Psoas muscle (tissue), 8 donors: Measurements from ENCODE around the gene USP24. TPM values are rescaled to one million over a fixed set of nuclear protein-coding genes. Genes with fewer than 3 reads are reported as not detected.

Experiments
- ATAC-seq, 4 donors: fragments of 200-7000 bp; cut with Tn5 transposase; one replicate each; pipeline ENCODE4 v1.9.1; 2020; ENCODE audit warnings: moderate library complexity in 3 of 4, mild to moderate bottlenecking in 2 of 4
- DNase-seq, 2 donors: peaks; one replicate each; pipeline ENCODE4 v3.0.0-alpha.2; 2020
- H3K27ac ChIP-seq: fragments of 200-600 bp; one replicate; pipeline ENCODE4 v1.8.0; 2022
- H3K27me3 ChIP-seq, 3 donors: fragments of 200-600 bp in 1 of 3; one replicate each; pipeline versions ENCODE4 v1.6.1 to v1.8.0; 2013 to 2022; ENCODE audit warnings: low read length in 2 of 3, mild to moderate bottlenecking in 2 of 3, moderate library complexity in 1 of 3; ENCODE audit not compliant: insufficient read depth in 3 of 3
- H3K36me3 ChIP-seq, 2 donors: fragments of 200-600 bp in 1 of 2; one replicate each; pipeline versions ENCODE4 v1.6.1 to v1.8.0; 2013 to 2022; ENCODE audit warnings: low read depth in 1 of 2, mild to moderate bottlenecking in 1 of 2, moderate library complexity in 1 of 2; ENCODE audit not compliant: insufficient read depth in 1 of 2
- H3K4me1 ChIP-seq: fragments of 200-600 bp; one replicate; pipeline ENCODE4 v1.8.0; 2022
- H3K4me3 ChIP-seq: fragments of 200-600 bp; one replicate; pipeline ENCODE4 v1.8.0; 2022; ENCODE audit warnings: mild to moderate bottlenecking
- H3K9me3 ChIP-seq: fragments of 200-600 bp; one replicate; pipeline ENCODE4 v1.8.0; 2022
- WGBS, 3 donors: extraction: QIAGEN DNeasy Blood & Tissue Kit; methylation state at CpG; one replicate each; pipeline versions ENCODE4 v1.1.6 to v1.1.7; 2013; 5-methylcytosine and 5-hydroxymethylcytosine counted together
- intact Hi-C, 2 donors: fragments of 100-400 bp; cut with DNase I; formaldehyde crosslinking; loops; one replicate each; pipeline versions ENCODE4 v1.11.0 to v1.14.2; 2022
- polyA plus RNA-seq, 3 donors: library from polyadenylated mRNA; stranded (reverse); fragments of 200-250 nt; gene quantifications; one replicate each; pipeline ENCODE4 v1.2.3, GENCODE V29; 2013
- total RNA-seq, 4 donors: library from RNA; stranded (reverse); fragmentation: NEBNext Ultra II Directional in 2 of 4; extraction: Animal tissue kit (Norgen Biotek cat#: 25700) in 2 of 4; gene quantifications; one replicate each; pipeline versions ENCODE4 v1.2.1 to v1.2.4, GENCODE V29; 2021 to 2023
- TF ChIP-seq, protein P1 (sequence below): fragments of 200-600 bp; IDR thresholded peaks from one replicate; pipeline ENCODE4 v1.8.0; 2022; ENCODE audit warnings: antibody characterized with exemption
- donor health status: healthy with polysubstance abuse.
- donor health status: DM: no; HTN: no; CAD: no; lungs with moderate emphysema.
- donor health status: Bipolar disorder and iron deficiency.
- donor health status: healthy.
- donor health status: DM: yes; HTN: yes; CAD: no.
- donor health status: DM: no; HTN: no; CAD: no.
- donor health status: DM: no; HTN: no; CAD: no.
- donor health status: DM: yes; HTN: yes; CAD: no.

USP24 gene
- total and polyA plus RNA-seq, 7 donors = 14.6 to 67.9 (median 53.2) TPM

DNA sequence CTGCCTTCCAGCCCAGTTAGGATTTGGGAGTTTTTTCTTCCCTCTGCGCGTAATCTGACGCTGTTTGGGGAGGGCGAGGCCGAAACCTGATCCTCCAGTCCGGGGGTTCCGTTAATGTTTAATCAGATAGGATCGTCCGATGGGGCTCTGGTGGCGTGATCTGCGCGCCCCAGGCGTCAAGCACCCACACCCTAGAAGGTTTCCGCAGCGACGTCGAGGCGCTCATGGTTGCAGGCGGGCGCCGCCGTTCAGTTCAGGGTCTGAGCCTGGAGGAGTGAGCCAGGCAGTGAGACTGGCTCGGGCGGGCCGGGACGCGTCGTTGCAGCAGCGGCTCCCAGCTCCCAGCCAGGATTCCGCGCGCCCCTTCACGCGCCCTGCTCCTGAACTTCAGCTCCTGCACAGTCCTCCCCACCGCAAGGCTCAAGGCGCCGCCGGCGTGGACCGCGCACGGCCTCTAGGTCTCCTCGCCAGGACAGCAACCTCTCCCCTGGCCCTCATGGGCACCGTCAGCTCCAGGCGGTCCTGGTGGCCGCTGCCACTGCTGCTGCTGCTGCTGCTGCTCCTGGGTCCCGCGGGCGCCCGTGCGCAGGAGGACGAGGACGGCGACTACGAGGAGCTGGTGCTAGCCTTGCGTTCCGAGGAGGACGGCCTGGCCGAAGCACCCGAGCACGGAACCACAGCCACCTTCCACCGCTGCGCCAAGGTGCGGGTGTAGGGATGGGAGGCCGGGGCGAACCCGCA, 175.7 kb downstream of the USP24 start, which contains the start of gene PCSK9:
Gene PCSK9 (plus strand): TSS at position 207 of the 741 bp plus-strand sequence. CDS start 290 bp downstream, at position 497.
- 1 to 2% (median 2%) methylated on average over 60 to 67 of the region's 67 CpGs for WGBS, 3 donors

DNA sequence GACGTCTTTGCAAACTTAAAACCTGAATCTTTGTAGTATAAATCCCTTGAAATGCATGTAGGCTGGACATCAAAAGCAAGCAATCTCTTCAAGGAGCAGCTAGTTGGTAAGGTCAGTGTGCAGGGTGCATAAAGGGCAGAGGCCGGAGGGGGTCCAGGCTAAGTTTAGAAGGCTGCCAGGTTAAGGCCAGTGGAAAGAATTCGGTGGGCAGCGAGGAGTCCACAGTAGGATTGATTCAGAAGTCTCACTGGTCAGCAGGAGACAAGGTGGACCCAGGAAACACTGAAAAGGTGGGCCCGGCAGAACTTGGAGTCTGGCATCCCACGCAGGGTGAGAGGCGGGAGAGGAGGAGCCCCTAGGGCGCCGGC, 176.2 kb downstream of the USP24 start:
- no peak overlapping the region for H3K27ac ChIP-seq
- peaks cover 6% of the 10 kb centered on the region for H3K4me1 ChIP-seq
- H3K36me3 ChIP-seq = no peaks in the 10 kb centered on the region
- TF ChIP-seq, protein P1, sequence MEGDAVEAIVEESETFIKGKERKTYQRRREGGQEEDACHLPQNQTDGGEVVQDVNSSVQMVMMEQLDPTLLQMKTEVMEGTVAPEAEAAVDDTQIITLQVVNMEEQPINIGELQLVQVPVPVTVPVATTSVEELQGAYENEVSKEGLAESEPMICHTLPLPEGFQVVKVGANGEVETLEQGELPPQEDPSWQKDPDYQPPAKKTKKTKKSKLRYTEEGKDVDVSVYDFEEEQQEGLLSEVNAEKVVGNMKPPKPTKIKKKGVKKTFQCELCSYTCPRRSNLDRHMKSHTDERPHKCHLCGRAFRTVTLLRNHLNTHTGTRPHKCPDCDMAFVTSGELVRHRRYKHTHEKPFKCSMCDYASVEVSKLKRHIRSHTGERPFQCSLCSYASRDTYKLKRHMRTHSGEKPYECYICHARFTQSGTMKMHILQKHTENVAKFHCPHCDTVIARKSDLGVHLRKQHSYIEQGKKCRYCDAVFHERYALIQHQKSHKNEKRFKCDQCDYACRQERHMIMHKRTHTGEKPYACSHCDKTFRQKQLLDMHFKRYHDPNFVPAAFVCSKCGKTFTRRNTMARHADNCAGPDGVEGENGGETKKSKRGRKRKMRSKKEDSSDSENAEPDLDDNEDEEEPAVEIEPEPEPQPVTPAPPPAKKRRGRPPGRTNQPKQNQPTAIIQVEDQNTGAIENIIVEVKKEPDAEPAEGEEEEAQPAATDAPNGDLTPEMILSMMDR = no peak
- DNase-seq (no peak), ATAC-seq (peak in 1 of 4 donors; percentile 15)
- WGBS, 3 donors = 32 to 48% (median 46%) methylated on average over 9 of the region's 9 CpGs
- intact Hi-C loops = no loop called here
- no peak overlapping the region for H3K4me3 ChIP-seq
- H3K27me3 ChIP-seq = peaks cover 0 to 56% (median 8%) of the 10 kb centered on the region in 3 donors
- no peaks in the 10 kb centered on the region for H3K9me3 ChIP-seq

More for the DNA sequence above, 175.7 kb downstream of the USP24 start, which contains the start of gene PCSK9:
- peaks cover 0 to 54% (median 8%) of the 10 kb centered on the region in 3 donors for H3K27me3 ChIP-seq
- no peak for DNase-seq
- intact Hi-C loops = no loop called here
- peaks cover 6% of the 10 kb centered on the region for H3K4me1 ChIP-seq
- ATAC-seq = peak; percentile 60 to 81 (median 71)
- H3K36me3 ChIP-seq = no peaks in the 10 kb centered on the region
- no peaks in the 10 kb centered on the region for H3K9me3 ChIP-seq
- TF ChIP-seq, protein P1 = no peak
- no peak within 1 kb of the TSS for H3K27ac ChIP-seq
- peak within 1 kb of the TSS; percentile 44 for H3K4me3 ChIP-seq

DNA sequence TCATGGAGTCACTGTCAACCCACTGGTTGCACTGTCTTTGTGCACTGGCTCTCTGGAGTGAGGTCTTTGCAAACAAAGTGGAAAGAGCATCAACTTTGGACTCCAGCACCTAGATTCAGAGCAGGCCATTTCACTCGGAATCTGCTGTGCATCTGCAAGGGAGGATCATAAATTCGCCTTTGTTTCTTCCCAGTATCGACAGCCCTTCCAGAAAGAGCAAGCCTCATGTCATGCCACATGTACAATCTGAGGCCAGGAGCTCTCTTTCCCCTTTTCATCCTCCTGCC, 176.7 kb downstream of the USP24 start:
- H3K27me3 ChIP-seq = peaks cover 0 to 56% (median 8%) of the 10 kb centered on the region in 3 donors

DNA sequence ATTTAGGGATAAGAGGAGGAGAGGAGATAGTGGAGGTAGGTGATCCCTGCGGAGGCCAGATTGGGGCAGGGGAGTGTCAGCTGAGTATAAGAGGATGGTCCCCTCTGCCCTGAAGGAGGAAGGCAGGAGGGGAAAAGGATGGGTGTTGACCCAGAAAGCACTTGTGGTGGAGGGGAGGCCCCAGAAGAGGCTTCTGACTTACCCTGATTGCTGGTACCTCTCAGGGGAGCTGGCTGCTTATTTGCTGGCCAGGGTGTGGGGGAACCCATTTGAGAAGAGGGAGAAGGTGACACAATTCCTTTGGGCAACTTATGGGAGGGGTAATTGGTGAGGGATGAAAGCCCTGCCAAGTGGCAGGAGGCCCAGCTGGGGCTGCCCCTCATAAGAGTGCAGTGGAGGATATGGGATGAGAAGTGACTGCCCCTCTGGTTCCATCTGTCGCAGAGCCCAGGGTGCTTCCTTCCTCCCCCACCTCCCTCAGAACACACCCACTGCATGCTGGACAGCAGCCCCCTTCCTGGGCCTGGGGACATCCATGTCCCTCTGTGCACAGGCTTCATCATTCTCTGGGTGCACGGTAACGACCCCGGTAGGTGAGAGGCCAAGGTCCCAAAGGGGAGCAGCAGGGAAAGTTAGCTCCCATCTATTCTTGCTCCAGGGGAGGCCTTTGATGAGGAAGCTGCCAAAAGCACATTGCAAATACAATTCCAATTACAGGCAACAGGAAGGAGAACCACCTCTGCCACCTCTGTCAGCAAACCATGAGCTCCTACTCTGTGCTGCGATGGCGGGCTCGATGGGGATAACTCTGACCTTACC, 177.2 kb downstream of the USP24 start:
- TF ChIP-seq, protein P1 = no peak
- Histone ChIP-seq H3K4me3 (no peak overlapping the region), H3K27me3 (peaks cover 0 to 56% (median 11%) of the 10 kb centered on the region in 3 donors), H3K27ac (no peak overlapping the region), H3K9me3 (no peaks in the 10 kb centered on the region), H3K36me3 (no peaks in the 10 kb centered on the region), H3K4me1 (peaks cover 6% of the 10 kb centered on the region)
- ATAC-seq (no peak), DNase-seq (no peak)
- WGBS, 3 donors = 82 to 87% (median 86%) methylated on average over 8 of the region's 8 CpGs
- intact Hi-C loops = no loop called here

More for the DNA sequence above, 176.7 kb downstream of the USP24 start:
- Histone ChIP-seq H3K4me3 (no peak overlapping the region), H3K4me1 (peaks cover 6% of the 10 kb centered on the region), H3K9me3 (no peaks in the 10 kb centered on the region), H3K27ac (no peak overlapping the region), H3K36me3 (no peaks in the 10 kb centered on the region)
- ATAC-seq = no peak
- 87 to 95% (median 92%) methylated on average over 3 of the region's 3 CpGs for WGBS, 3 donors
- intact Hi-C loops = no loop called here
- TF ChIP-seq, protein P1 = no peak
- no peak for DNase-seq
